H1 (cell line): ENCODE measurements around the gene IFT122. TPM values are rescaled to one million over a fixed set of nuclear protein-coding genes. Genes with fewer than 3 reads are reported as not detected.

Experiments
- CTCF ChIA-PET: fragments of 300-600 bp; sonication (Branson Sonifier 250); formaldehyde crosslinking; loops from one replicate; lab custom pipeline; 2021; ENCODE audit not compliant: partially characterized antibody; lab: Charles Lee
- POLR2A ChIA-PET: fragments of 300-600 bp; sonication (Branson Sonifier 250); formaldehyde crosslinking; loops from one replicate; lab custom pipeline; 2021; ENCODE audit warnings: inconsistent platforms; ENCODE audit not compliant: partially characterized antibody; lab: Charles Lee
- DNase-seq, 2 experiments: peaks; one replicate each; pipeline versions ENCODE4 v3.0.0 to v3.0.0-alpha.2; 2010 to 2022; ENCODE audit warnings: low spot score in 2 of 2, low read depth in 1 of 2, mixed read lengths in 1 of 2
- FAIRE-seq: peaks from 2 replicates; lab custom pipeline; 2011; peaks lifted over from hg19 to GRCh38; lab: Jason Lieb, UNC
- H2AFZ ChIP-seq: 2 replicates; pipeline ENCODE4 v1.8.1; 2012; ENCODE audit warnings: low read length, inconsistent platforms
- H2AK5ac ChIP-seq: 2 replicates; pipeline ENCODE4 v1.6.1; 2013; ENCODE audit warnings: low read depth, low read length
- H2BK120ac ChIP-seq: replicated peaks from 2 replicates; pipeline ENCODE3; 2013; ENCODE audit warnings: low read depth, low read length, inconsistent platforms
- H2BK12ac ChIP-seq: 2 replicates; pipeline ENCODE4 v1.6.1; 2013; ENCODE audit warnings: low read depth, low read length
- H2BK15ac ChIP-seq: 2 replicates; pipeline ENCODE4 v1.6.1; 2013; ENCODE audit warnings: low read length
- H2BK20ac ChIP-seq: 2 replicates; pipeline ENCODE4 v1.6.1; 2013; ENCODE audit warnings: low read length
- H2BK5ac ChIP-seq: 2 replicates; pipeline ENCODE4 v1.6.1; 2013; ENCODE audit warnings: low read depth, low read length
- H3K14ac ChIP-seq: 2 replicates; pipeline ENCODE4 v1.6.1; 2013; ENCODE audit warnings: inconsistent platforms; ENCODE audit not compliant: insufficient read length
- H3K18ac ChIP-seq: 2 replicates; pipeline ENCODE4 v1.6.1; 2013; ENCODE audit warnings: low read length; ENCODE audit errors: extremely low read depth
- H3K23ac ChIP-seq: 2 replicates; pipeline ENCODE4 v1.6.1; 2013; ENCODE audit warnings: inconsistent platforms; ENCODE audit not compliant: insufficient read length
- H3K23me2 ChIP-seq: 2 replicates; pipeline ENCODE4 v1.6.1; 2013; ENCODE audit warnings: low read depth, low read length
- H3K27ac ChIP-seq: 2 replicates; pipeline ENCODE4 v1.6.1; 2011; ENCODE audit warnings: low read depth, low read length, inconsistent platforms
- H3K27me3 ChIP-seq, 4 experiments: replicated peaks in 1 of 4; 1 replicate in 1 of 4; 2 replicates in 3 of 4; pipeline versions ENCODE4 v1.6.1 to v1.8.1; 2011 to 2013; ENCODE audit warnings: low read length in 3 of 4, mild to moderate bottlenecking in 3 of 4, inconsistent platforms in 2 of 4, mixed read lengths in 2 of 4, moderate library complexity in 1 of 4; ENCODE audit not compliant: control insufficient read depth in 3 of 4, insufficient read depth in 3 of 4; ENCODE audit errors: extremely low read depth in 1 of 4
- H3K36me3 ChIP-seq, 4 experiments: 2 replicates each; pipeline versions ENCODE4 v1.6.1 to v1.8.1; 2011 to 2013; ENCODE audit warnings: mild to moderate bottlenecking in 4 of 4, low read length in 3 of 4, moderate library complexity in 2 of 4, control low read depth in 1 of 4, inconsistent platforms in 1 of 4; ENCODE audit not compliant: insufficient read depth in 4 of 4, control insufficient read depth in 2 of 4
- H3K4ac ChIP-seq: replicated peaks from 2 replicates; pipeline ENCODE3; 2013; ENCODE audit warnings: low read length, low read depth, mixed read lengths, inconsistent platforms; ENCODE audit not compliant: insufficient read length
- H3K4me1 ChIP-seq, 4 experiments: replicated peaks in 1 of 4; 1 replicate in 1 of 4; 2 replicates in 3 of 4; pipeline versions ENCODE4 v1.6.1 to v1.8.1; 2011 to 2013; ENCODE audit warnings: low read length in 3 of 4, inconsistent platforms in 2 of 4, mixed read lengths in 1 of 4; ENCODE audit not compliant: insufficient read depth in 4 of 4, control insufficient read depth in 3 of 4
- H3K4me2 ChIP-seq, 2 experiments: 2 replicates each; pipeline versions ENCODE4 v1.6.1 to v1.8.1; 2011 to 2013; ENCODE audit warnings: low read depth in 2 of 2, low read length in 2 of 2, control low read depth in 1 of 2, inconsistent platforms in 1 of 2, mild to moderate bottlenecking in 1 of 2; ENCODE audit not compliant: insufficient read depth in 1 of 2
- H3K4me3 ChIP-seq, 4 experiments: fragments of 200-600, 300-600 bp in 1 of 4; sonication (generic), shearing (Covaris generic), sonication (Bioruptor Twin) in 1 of 4; 2 replicates each; pipeline versions ENCODE4 v1.5.1 to v1.8.1; 2011 to 2016; ENCODE audit warnings: low read length in 4 of 4, low read depth in 3 of 4, control low read depth in 2 of 4, inconsistent platforms in 2 of 4, mild to moderate bottlenecking in 2 of 4, mixed read lengths in 1 of 4, moderate library complexity in 1 of 4; ENCODE audit not compliant: insufficient read depth in 2 of 4; ENCODE audit errors: extremely low read depth in 1 of 4
- H3K56ac ChIP-seq: replicated peaks from 2 replicates; pipeline ENCODE3; 2013; ENCODE audit warnings: low read depth, mild to moderate bottlenecking, mixed read lengths, low read length, inconsistent platforms; ENCODE audit not compliant: insufficient read length
- H3K79me1 ChIP-seq: 2 replicates; pipeline ENCODE4 v1.6.1; 2013; ENCODE audit warnings: low read depth, low read length, control low read depth
- H3K79me2 ChIP-seq, 2 experiments: 2 replicates each; pipeline versions ENCODE4 v1.6.1 to v1.8.1; 2012 to 2013; ENCODE audit warnings: low read length in 2 of 2, mild to moderate bottlenecking in 2 of 2, inconsistent platforms in 1 of 2; ENCODE audit not compliant: insufficient read depth in 2 of 2, control insufficient read depth in 1 of 2
- H3K9ac ChIP-seq, 4 experiments: replicated peaks in 1 of 4; 1 replicate in 1 of 4; 2 replicates in 3 of 4; pipeline versions ENCODE4 v1.6.1 to v1.8.1; 2011 to 2013; ENCODE audit warnings: low read depth in 3 of 4, low read length in 3 of 4, control low read depth in 2 of 4, mild to moderate bottlenecking in 2 of 4, moderate library complexity in 2 of 4, inconsistent platforms in 1 of 4; ENCODE audit errors: extremely low read depth in 1 of 4
- H3K9me3 ChIP-seq, 2 experiments: 2 replicates each; pipeline versions ENCODE4 v1.6.1 to v1.8.1; 2012 to 2013; ENCODE audit warnings: mild to moderate bottlenecking in 2 of 2, moderate library complexity in 2 of 2, control low read depth in 1 of 2, inconsistent platforms in 1 of 2, low read depth in 1 of 2, low read length in 1 of 2, mixed read lengths in 1 of 2; ENCODE audit not compliant: insufficient read depth in 2 of 2
- H4K20me1 ChIP-seq, 2 experiments: replicated peaks in 1 of 2; 2 replicates each; pipeline versions ENCODE3 to v1.8.1; 2011 to 2013; ENCODE audit warnings: inconsistent platforms in 2 of 2, low read length in 2 of 2, mild to moderate bottlenecking in 1 of 2; ENCODE audit not compliant: insufficient read depth in 2 of 2, control insufficient read depth in 1 of 2
- H4K5ac ChIP-seq: 2 replicates; pipeline ENCODE4 v1.6.1; 2013; ENCODE audit warnings: low read length, low read depth, mixed read lengths, inconsistent platforms; ENCODE audit not compliant: insufficient read length
- H4K8ac ChIP-seq: 2 replicates; pipeline ENCODE4 v1.8.0; 2013; ENCODE audit warnings: mild to moderate bottlenecking, moderate library complexity, low read length, inconsistent platforms; ENCODE audit not compliant: insufficient read depth; ENCODE audit errors: extremely low read depth
- H4K91ac ChIP-seq: replicated peaks from 2 replicates; pipeline ENCODE3; 2013; ENCODE audit warnings: low read length, mixed read lengths, inconsistent platforms; ENCODE audit not compliant: insufficient read length
- SIX5 ChIP-seq: IDR thresholded peaks from 2 replicates; pipeline ENCODE4 v1.6.1; 2011; ENCODE audit warnings: mild to moderate bottlenecking, low read depth, low read length
- WGBS, 2 experiments: shearing (Covaris generic) in 1 of 2; methylation state at CpG; one replicate each; pipeline versions ENCODE4 v1.1.6 to v1.1.7; 2013 to 2015; ENCODE audit warnings: low lambda C conversion rate in 2 of 2, mixed read lengths in 2 of 2, inconsistent platforms in 1 of 2, low coverage in 1 of 2, missing lambda C conversion rate in 1 of 2; ENCODE audit not compliant: insufficient replicate concordance in 2 of 2, insufficient coverage in 1 of 2, insufficient read length in 1 of 2; ENCODE audit errors: extremely low coverage in 1 of 2, missing lambda C conversion rate in 1 of 2; 5-methylcytosine and 5-hydroxymethylcytosine counted together
- polyA plus RNA-seq, 7 experiments: library from polyadenylated mRNA; depleted of rRNA in 3 of 7; stranded (reverse) in 5 of 7; unstranded in 2 of 7; fragments of >200 nt in 5 of 7; fragments of 200-250 nt in 2 of 7; gene quantifications; 1 replicate in 5 of 7; 2 replicates in 1 of 7; 4 replicates in 1 of 7; pipeline versions ENCODE4 v1.2.1 to v1.2.3, GENCODE V29; 2011 to 2013; ENCODE audit warnings: missing spikeins in 2 of 7, mixed read lengths in 2 of 7
- total RNA-seq: library from RNA; stranded (reverse); fragmentation: NEBNext Ultra II Directional; extraction: Animal tissue kit (Norgen Biotek cat#: 25700); gene quantifications from 2 replicates; pipeline ENCODE4 v1.2.1, GENCODE V29; 2021

The IFT122 gene
- total and polyA plus RNA-seq, 2 of the 8 experiments (the other 6 are each of a cell fraction or from before 2014, with no cell fraction given): 23.7 to 25.1 TPM

DNA sequence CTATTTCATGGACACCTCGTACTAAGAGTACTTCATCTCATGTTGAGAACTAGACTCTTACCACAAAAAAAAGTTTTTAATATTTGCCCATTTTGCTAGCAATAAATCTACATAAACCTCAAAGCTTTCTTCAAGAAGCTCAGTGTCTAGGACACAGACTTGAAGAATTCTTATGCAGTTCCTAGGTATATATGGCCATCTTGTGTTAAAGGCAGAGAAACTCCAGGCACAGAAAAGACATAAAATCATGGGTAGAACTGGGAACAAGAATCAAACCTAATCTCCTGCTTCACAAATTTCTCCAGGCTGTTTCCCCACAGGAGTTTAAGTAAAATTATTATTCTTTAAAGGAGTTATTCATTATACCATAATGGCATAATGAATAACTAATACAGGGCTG is 4.7 kb upstream of the IFT122 start:
- FAIRE-seq: no peak
- Histone ChIP-seq H2AFZ (no peak overlapping the region), H4K20me1 (no peaks in the 10 kb centered on the region), H3K9ac (no peak overlapping the region), H3K23me2 (0 out of 2 replicates have a peak, but pooled peaks cover 1% of the 10 kb centered on the region), H3K4me3 (no peak overlapping the region), H3K4me2 (no peak overlapping the region), H3K79me1 (no peaks in the 10 kb centered on the region), H2BK20ac (no peak overlapping the region), H3K14ac (no peak overlapping the region), H3K4ac (no peak overlapping the region), H3K27ac (no peak overlapping the region), H4K5ac (no peak overlapping the region), H2BK5ac (no peak overlapping the region), H2BK15ac (no peak overlapping the region), H3K18ac (no peak overlapping the region), H3K23ac (no peak overlapping the region), H3K27me3 (no peaks in the 10 kb centered on the region), H2AK5ac (no peak overlapping the region), H2BK12ac (no peak overlapping the region), H3K4me1 (no peaks in the 10 kb centered on the region), H3K56ac (no peak overlapping the region), H4K8ac (no peak overlapping the region), H3K9me3 (no peaks in the 10 kb centered on the region), H3K36me3 (peaks cover 21 to 69% (median 48%) of the 10 kb centered on the region in 4 experiments), H3K79me2 (peaks cover 0 to 30% of the 10 kb centered on the region in 2 experiments; a peak in 3 of 4 replicates), H2BK120ac (no peak overlapping the region), H4K91ac (no peak overlapping the region)
- 100% methylated on average over 1 of the region's 1 CpG; no CpG with 5 or more reads in 1 of the 2 experiments for WGBS, 2 experiments
- ChIA-PET POLR2A (no interaction called here), CTCF (interaction anchor here (1.8 kb wide), 1 partner anchor 107 kb away, joined by 4 read pairs; no protein-coding TSS in a partner anchor)
- DNase-seq: no peak
- TF ChIP-seq SIX5: no peak
